ENCODE results near the gene IL2RA. TPM values are rescaled to one million over a fixed set of nuclear protein-coding genes. Genes with fewer than 3 reads are reported as not detected.

Gene IL2RA
- total and polyA plus RNA-seq, 9 of the 15 experiments (the other 6 are each of a cell fraction or from before 2014, with no cell fraction given), result 0.95 TPM; not detected in 8

- TF ChIP-seq ATF3 (IDR thresholded peaks at IDR 0.05) (peak; percentile 45; the same call in 1 of the 2 replicates), ATF3 (CRISPR knock-in tag; conservative IDR thresholded peaks at IDR 0.05) (no peak), ETV1 (tag; conservative IDR thresholded peaks at IDR 0.05; ENCODE audit: low read depth) (peak; percentile 59; the same call in 1 of the 2 replicates), MYNN (IDR thresholded peaks at IDR 0.05) (peak; percentile 78), MYNN (CRISPR knock-in tag; IDR thresholded peaks at IDR 0.05) (no peak), RB1 (IDR thresholded peaks at IDR 0.05; ENCODE audit: low read depth) (peak; percentile 38; the same call in 1 of the 2 replicates), BHLHE40 (IDR thresholded peaks at IDR 0.05; ENCODE audit: low read length) (0 out of 2 replicates have a peak, but pooled peaks have one; percentile 20), SMAD4 (CRISPR knock-in tag; conservative IDR thresholded peaks at IDR 0.05) (peak; percentile 58; the same call in 1 of the 2 replicates), ZNF785 (CRISPR knock-in tag; IDR thresholded peaks at IDR 0.05) (no peak), NR2C2 (CRISPR knock-in tag; IDR thresholded peaks at IDR 0.05) (no peak), NR2C2 (tag; IDR thresholded peaks at IDR 0.05) (peak; percentile 55), ATF1 (CRISPR knock-in tag; IDR thresholded peaks at IDR 0.05) (no peak), ATF1 (tag; IDR thresholded peaks at IDR 0.05) (0 out of 2 replicates have a peak, but pooled peaks have one; percentile 26), REST (IDR thresholded peaks at IDR 0.05; ENCODE audit: borderline replicate concordance) (peak; percentile 86; the same call in 1 of the 2 replicates), REST (CRISPR knock-in tag; IDR thresholded peaks at IDR 0.05; ENCODE audit: low read depth) (no peak), PCBP2 (IDR thresholded peaks at IDR 0.05; ENCODE audit: low read depth, low read length, poor library complexity, severe bottlenecking) (no peak), CTBP1 (IDR thresholded peaks at IDR 0.05; ENCODE audit: borderline replicate concordance) (peak; percentile 34; the same call in 1 of the 2 replicates)
Observed at GRCh38 chr10:6050801-6051445, 11.2 kb downstream of the IL2RA start (continued).
